Stimulated activated CD8-positive, alpha-beta memory T cell treated with anti-CD3 and anti-CD28 coated beads, Interleukin-7, amount 100 ng/mL, for 1 hour (primary cell): Measurements from ENCODE around the gene DLEC1.
"Not testable (repeated sequence)": the region's sequence is repeated elsewhere in the genome, so short reads cannot be mapped to it uniquely, and the experiment has no call there.

ENCODE experiments used
- DNase-seq, 2 donors: peaks; one replicate each; pipeline ENCODE4 v3.0.0-alpha.2; 2020; ENCODE audit warnings: low read depth in 2 of 2

The DLEC1 gene

DNA sequence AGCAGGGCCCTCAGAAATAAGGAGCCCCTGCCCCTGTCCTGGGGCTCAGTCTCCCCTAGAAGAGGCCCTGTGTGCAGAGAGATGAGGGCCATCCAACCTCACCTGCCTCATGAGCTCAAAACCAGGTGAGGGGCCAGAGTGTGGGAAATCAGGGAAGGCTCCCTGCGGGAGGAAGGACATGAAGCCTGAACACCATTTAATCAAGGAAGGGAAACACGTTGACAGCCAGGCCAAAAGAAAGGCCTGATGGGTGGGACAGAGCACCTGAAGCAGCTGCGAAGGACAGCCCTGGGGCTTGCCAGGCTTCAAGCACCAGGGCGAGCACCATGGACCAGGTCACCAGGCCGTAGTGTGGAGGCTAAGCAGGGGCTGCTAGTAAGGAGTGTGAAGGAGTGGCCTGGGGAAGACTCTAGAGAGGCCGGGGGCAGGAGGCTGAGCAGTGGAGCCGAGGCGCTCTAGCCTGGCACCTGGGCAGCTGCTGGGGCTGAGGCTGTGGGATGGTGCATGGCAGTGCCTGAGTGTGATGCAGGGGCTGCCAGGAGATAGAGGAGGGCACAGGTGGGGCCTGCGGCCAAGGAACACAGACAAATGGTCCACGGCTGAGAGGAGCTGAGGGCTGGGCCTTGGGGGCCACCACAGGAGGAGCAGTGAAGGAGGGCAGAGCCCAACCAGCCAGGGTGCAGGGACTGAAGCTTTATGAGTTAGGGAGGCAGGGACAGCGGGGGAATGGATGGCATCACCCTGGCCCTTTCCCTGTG is 81.9 kb downstream of the DLEC1 start:
- no peak for DNase-seq

DNA sequence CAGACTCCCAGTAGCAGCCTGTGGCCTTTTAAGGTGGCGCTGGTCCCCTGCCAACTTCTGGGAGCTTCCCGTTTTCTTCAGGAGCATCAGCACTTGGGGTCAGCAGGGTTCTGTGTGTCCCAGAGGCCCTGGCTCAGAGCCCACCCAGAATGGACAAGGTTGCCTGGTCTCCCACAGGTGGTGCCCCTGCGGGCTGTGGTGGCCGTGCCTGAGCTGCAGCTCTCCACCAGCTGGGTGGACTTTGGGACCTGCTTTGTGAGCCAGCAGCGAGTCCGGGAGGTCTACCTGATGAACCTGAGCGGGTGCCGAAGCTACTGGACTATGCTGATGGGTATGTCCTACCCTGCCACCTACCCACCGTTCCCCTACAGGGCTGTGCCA is 82.4 kb downstream of the DLEC1 start:
- DNase-seq: no peak

DNA sequence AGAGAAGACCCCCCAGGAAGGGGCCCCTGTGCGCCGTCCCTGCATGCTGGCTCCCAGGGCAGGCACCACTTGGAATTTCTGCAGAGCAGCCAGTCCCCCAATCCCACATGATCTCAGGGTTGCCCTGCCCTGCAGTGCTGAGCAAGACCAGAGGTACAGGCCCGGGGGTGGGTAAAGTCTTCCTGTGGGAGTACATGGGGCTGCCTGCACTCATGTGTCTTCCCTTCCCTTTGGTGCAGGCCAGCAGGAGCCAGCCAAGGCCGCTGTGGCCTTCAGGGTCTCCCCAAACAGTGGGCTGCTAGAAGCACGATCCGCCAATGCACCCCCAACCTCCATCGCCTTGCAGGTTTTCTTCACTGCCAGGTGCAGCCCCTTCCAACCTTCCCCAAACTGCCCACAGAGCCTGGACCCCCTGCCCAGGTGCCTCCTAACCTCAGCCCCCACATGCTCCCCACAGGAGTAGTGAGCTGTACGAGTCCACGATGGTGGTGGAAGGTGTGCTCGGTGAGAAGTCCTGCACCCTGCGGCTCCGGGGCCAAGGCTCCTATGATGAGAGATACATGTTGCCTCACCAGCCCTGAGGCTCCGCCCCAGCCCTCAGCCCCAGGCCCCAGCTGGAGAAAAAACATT is 82.9 kb downstream of the DLEC1 start:
- no peak for DNase-seq

DNA sequence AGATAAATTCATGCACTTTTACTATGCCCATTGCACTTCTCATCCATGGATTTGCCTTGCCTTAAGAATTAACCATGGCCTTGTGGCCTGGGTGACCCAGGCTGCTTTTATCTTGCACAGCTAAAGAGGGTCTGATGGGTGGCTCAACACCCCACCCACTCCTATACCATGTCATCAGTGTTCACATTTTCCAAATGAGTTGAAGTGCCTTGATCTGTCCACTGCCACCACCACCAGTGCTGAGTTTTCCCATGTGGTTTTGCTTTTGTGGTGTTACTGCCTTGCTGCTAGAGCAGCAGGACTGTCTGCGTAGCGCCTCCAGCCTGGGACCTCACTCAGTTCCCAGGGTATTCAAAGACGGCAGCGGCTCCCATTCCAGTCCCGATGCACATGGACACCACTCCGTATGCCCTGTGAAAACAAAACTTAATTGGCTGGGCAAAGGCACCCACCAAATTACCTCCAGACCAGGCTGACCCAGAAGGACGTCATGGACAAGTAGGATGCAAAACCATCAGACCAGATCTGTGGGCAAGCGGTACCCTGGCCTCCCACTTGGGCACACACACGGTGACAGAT is 83.8 kb downstream of the DLEC1 start:
- no peak for DNase-seq

DNA sequence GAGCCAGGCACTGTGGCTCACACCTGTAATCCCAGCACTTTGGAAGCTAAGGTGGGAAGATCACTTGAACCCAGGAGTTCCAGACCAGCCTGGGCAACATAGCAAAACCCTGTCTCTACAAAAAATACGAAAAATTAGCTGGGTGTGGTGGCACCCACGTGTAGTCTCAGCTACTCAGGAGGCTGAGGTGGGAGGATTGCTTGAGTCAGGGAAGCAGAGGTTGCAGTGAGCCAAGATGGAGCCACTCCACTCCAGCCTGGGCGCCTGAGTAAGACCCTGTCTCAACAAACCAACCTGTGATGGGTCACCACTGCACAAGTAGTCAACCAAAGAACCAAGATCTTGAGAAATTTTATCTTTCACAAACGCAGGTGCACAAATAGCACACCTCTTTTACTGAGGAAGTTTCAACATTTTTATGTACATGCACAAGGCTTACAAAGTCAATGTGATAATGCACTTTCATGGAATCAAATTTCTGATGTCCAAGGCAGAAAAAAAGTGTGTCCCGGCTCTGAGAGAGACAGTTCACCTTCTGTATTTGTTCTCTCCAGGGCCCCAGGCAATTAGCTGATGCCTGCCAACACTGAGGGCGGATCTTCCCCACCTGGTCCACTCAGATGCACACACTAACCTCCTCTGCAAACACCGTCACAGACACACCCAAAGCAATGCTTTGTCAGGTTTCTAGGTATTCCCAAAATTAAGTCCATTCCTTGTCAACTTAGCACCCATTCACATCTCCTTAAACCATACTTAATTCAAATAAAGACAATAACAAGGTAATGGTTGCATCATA is 85.5 kb downstream of the DLEC1 start:
- no peak for DNase-seq

DNA sequence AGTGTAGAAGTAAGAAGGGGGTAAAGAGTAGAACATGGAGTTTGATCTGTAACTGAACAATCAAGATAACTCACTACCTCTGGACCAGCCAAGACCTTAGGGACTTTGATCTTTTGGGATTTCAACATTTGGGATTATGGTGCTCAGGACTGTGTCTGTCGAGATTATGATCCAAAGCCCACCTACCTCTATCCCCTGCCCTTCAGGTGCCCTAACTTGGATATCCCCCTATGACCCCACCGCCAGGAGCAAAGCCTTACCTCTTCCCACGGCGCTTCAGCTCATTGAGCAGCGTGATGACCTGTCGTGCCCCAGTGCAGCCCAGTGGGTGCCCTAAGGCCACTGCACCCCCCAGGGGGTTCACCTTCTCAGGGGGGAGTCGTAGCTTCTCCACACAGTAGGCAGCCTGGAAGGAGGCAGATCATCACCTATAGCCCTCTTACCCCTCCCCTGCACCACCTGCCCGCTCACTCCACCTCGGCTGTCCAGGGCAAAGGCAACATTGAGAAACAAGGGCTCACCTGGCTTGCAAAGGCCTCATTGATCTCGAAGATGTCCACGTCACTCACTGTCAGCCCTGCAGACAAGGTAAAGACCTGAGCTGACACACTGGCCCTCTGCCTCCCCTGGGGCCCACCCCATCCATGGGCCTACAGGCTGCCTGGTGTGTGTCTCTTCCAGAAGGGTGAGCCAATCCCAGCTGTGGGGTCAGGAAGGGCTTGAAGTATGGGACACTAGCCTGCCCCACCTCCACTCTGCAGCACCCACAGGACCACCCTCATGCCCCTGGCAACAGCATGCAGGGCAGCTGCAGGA is 86.5 kb downstream of the DLEC1 start:
- DNase-seq: no peak

DNA sequence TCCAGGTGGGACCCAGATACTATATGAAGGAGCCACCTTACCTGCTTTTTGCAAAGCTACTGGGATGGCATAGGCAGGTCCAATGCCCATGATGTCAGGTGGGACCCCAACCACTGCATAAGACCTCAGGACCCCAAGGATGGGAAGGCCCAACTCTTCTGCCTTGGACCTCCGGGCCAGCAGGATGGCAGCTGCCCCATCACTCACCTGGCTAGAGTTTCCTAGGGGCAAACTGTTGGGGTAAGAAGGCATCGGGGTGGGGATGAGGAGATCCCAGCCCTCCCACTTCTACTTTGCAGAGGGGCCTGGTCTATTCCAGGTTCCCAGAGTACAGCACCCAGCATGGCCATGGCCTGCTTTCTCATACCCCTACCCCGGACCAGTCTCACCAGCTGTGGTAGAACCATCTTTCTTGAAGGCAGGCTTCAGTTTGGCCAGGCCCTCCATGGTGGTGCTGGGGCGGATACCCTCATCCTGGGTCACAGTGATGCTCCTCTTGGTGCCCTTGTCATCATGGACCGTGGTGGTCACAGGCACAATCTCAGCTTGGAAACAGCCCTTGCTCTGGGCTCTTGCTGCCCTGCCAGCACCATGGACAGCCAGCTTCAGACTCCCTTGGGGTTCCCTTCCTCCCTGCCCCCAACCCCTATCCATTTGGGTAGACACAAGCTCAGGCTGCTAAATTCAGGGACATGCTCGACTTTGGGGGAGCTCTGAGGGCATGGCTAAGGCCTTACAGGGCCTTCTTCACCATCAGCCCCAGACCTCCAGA is 87.3 kb downstream of the DLEC1 start:
- no peak for DNase-seq

DNA sequence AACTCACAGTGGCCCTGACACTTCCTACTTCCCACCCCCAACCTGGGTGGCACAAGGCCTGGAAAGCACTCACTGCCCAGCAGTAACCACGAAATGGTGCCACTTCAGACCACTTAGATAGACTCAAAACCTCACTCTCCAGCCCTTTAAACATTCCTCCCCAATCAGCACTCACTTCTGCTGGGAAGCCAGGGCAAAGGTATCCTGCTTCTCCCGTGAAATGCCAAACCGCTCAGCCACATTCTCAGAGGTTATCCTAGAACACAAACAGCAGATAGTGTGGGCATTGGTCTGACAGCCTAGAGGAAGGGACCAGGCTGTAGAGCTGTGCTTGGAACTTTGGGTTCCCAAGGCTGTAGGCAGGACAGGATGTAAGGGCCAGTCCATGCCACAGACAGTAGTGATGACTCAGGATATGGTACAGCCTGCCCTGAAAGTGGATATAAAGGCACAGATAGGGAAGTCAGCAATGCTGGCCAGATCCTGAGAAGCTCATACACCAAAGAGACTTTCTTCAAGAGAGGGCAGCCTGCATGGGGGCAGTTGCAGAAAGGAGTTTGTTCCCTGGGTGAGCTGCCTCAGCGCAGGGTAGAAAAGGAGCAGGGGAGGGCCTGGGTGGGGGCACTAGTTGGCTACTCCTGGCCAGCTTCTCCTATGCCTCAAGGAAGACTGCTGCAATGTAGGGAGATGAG is 88.7 kb downstream of the DLEC1 start:
- DNase-seq: no peak

DNA sequence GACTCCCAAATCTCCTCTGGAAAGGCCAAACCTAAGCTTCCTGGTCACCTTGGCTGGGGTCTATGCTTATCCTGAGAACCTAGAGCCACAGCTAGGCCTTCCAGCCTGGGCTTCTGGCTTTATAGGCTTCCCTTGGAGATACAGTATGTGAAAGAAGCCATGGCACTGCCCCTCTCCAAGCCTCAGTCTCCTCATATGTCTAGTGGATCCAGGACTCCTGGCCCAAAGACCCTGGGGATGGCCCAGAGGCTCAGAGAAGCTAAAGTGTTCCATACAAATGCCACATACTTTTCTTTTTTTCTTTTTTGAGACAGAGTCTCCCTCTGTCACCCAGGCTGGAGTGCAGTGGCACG is 89.3 kb downstream of the DLEC1 start:
- DNase-seq: no peak

DNA sequence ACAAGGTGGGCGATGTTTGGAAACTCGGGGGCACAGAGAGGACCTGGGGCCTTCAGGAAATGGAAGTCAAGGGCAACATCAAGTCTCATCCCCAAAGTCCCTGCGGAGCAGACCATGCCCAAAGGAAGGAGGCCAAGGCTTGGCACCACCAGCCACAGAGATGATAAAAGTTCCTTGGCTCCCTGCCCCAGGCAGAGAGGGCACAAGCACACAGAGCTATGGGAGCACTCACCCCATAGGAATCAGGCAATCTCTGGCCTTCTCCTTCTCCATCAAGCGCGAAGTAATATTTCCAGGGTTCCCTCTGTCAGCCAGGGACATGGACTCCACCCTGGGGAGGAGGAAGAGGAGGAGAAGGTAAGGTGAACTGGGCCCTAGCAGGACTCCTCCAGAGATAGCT is 90.0 kb downstream of the DLEC1 start:
- no peak for DNase-seq

DNA sequence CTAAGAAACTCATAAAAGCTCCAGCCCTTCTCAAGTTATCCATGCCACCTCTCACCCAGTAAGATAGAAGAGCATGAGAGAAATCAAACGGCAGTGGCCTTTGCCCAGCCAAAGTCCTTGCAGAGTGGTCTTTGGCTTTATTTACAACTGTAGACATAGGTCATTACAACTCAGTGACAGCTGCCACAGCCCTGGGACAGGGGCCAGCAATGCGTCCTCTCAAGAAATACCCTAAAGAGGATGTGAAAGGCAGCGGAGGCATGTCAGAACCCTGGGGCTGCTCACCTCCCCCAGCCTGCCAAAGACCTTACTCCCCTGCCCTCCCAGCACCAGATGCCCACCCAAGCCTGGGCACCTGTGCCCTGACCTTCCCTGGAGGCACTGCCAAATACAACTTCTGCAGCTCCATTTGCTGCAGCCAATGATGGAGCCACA is 91.6 kb downstream of the DLEC1 start:
- no peak for DNase-seq

DNA sequence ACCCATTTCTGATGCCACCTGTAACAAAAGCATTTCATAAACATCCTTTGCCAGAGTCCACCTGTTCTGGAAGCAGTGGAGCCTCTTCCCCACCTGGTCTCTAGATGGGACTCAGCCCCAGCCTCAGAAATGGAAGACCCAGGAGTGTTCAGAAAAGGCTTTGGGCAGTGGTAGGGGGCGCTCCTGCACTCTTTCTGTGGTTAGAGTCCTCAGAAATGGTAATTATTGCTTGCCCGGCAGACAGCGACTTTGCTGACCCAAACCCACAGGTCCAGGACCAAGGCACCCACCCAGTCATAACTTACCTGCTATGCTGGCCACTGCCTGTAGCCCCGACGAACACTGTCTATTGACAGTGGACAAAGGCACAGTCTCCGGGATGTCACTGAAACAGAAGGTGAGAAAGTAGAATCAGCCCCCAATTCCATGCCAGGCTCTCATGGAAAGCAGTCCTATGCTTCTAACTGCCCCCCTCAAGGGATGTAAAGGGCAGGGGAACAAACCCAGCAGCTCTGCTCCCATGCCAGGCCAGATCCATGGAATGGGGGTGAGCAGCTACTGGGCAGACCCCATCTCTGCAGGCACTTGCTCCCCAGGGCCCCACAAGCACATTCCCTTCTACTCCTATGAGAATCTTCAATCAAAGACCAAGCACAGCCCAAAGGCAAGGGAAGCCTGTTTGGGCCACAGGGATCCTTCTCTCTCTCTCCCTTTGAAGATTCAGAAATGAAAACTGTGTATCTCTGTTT is 92.8 kb downstream of the DLEC1 start:
- no peak for DNase-seq

DNA sequence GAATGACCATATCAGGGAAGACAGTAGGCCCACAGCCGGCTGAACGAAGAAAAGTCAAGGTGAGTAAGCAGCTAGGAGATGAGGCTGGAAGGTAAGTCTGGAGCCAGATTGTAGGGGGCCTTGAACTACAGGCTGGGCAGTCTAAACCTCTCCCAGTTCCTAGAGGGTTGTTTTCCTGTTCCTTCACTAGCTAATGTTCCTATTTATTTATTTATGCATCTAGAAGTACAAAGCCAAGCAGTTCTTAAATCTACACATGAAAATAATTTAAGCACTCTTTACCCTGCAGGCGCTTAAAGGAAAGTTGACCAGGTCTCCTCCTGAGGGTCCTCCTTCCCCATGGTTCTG is 94.2 kb downstream of the DLEC1 start:
- no peak for DNase-seq

DNA sequence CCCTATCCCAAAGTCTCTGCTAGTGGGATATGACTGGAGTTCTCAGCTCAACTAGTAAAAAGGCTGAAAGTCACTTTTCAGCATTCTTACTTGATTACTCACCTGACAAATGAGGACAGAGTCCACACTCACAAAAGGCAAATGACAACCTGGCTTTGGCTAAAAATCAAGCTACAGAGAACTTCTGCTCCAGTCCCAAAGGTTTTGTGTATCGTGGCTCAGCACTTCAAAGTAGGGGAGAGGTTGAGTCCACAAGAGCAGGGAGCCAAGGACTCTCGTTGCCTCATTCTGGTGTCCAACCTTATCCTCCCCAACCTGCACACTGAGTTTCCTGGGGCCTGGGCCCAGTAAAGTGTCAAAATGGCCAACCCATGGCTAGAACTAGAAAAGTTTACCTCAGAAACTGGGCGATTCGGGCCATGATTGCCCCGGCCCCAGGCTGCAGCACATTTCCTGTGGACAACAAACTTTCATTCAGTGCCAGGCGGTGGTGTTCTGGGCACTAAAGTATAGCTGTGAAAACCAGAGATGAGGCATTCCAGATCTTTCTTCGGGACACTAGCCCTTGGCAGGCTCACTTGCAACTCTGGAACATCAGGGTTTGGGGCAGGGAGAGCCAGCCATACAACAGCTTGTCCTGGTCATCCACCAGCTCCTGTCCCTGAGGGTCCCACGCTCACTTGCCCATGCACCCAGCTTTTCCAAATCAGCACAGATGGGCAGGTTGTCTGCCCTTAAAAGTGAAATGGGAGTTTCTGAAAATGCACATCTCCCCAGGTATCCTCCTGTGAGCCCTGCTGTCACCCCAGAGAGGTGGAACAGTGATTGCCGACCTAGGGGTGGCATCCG is 94.8 kb downstream of the DLEC1 start:
- no peak for DNase-seq

DNA sequence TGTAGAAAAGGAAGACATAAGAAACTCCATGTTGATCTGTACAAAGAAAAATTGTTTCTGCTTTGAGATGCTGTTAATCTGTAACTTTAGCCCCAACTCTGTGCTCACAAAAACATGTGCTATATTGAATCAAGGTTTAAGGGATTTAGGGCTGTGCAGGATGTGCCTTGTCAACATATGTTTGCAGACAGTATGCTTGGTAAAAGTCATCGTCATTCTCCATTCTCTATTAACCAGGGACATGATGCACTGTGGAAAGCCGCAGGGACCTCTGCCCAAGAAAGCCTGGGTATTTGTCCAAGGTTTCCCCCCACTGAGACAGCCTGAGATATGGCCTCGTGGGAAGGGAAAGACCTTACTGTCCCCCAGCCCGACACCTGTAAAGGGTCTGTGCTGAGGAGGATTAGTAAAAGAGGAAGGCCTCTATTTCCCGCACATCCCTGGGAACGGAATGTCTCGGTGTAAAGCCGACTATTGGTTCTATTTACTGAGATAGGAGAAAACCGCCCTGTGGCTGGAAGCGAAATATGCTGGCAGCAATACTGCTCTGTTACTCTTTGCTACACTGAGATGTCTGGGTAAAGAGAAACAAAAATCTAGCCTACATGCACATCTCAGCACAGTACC is 95.6 kb downstream of the DLEC1 start:
- DNase-seq: not testable (repeated sequence)

DNA sequence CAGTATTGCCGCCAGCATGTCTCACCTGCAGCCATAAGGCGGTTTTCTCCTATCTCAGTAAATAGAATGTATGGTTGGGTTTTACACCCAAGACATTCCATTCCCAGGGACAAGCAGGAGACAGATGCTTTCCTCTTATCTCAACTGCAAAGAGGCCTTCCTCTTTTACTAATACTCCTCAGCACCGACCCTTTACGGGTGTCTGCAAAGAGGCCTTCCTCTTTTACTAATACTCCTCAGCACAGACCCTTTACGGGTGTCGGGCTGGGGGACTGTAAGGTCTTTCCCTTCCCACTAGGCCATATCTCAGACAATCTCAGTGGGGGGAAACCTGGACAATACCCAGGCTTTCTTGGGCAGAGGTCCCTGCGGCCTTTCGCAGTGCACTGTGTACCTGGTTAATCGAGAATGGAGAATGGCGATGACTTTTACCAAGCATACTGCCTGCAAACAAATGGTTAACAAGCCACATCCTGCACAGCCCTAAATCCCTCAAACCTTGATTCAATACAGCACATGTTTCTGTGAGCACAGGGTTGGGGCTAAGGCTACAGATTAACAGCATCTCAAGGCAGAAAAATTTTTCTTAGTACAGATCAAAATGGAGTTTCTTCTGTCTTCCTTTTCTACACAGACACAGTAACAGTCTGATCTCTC is 96.7 kb downstream of the DLEC1 start:
- DNase-seq: not testable (repeated sequence)

DNA sequence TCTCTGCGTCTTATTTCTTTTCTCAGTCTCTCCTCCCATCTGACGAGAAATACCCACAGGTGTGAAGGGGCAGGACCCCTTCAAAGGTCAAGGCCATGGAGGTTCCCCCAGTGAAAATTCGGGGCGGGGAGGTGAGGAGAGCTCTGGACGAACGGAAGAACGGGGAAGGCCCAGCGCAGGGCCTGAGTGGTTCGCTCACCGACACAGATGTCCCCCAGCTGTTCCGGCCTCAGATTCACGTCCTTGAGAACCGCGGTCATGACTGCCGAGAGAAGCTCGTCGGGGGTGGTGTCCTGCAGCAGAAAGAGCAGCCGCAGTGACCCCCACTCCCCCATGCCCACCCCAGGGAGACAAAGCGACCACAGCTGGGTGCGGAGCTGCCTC is 97.4 kb downstream of the DLEC1 start:
- no peak for DNase-seq
